RWPE2 (cell line): Measurements from ENCODE around the gene ENOPH1.

Experiments used
- ATAC-seq: fragments of 200-7000 bp; cut with Tn5 transposase; 3 replicates; pipeline ENCODE4 v1.9.1; 2021; ENCODE audit warnings: low read depth
- DNase-seq: peaks from one replicate; pipeline ENCODE4 v3.0.0-alpha.2; 2020; ENCODE audit warnings: low spot score
- H3K27ac ChIP-seq: fragments of 450-650 bp; 2 replicates; pipeline ENCODE4 v1.5.1; 2017; ENCODE audit warnings: mild to moderate bottlenecking; ENCODE audit not compliant: poor library complexity, severe bottlenecking
- H3K27me3 ChIP-seq: fragments of 250-450 bp; sonication (Bioruptor Pico); 2 replicates; pipeline ENCODE4 v1.5.1; 2021; ENCODE audit warnings: mild to moderate bottlenecking, moderate library complexity; ENCODE audit not compliant: insufficient read depth, poor library complexity, severe bottlenecking
- H3K36me3 ChIP-seq: fragments of 250-450 bp; sonication (Bioruptor Pico); 2 replicates; pipeline ENCODE4 v1.5.1; 2020; ENCODE audit warnings: low read depth, mild to moderate bottlenecking, moderate library complexity
- H3K4me1 ChIP-seq: fragments of 250-450 bp; sonication (Bioruptor Pico); 2 replicates; pipeline ENCODE4 v1.5.1; 2021; ENCODE audit warnings: mild to moderate bottlenecking, moderate library complexity; ENCODE audit not compliant: insufficient read depth, poor library complexity, severe bottlenecking
- H3K4me3 ChIP-seq: fragments of 250-450 bp; sonication (Bioruptor Pico); 2 replicates; pipeline ENCODE4 v1.5.1; 2021; ENCODE audit warnings: mild to moderate bottlenecking, moderate library complexity; ENCODE audit not compliant: severe bottlenecking
- H3K9me3 ChIP-seq: fragments of 250-450 bp; sonication (Bioruptor Pico); 2 replicates; pipeline ENCODE4 v1.5.1; 2021; ENCODE audit warnings: mild to moderate bottlenecking, moderate library complexity; ENCODE audit not compliant: severe bottlenecking
- CTCF ChIP-seq: fragments of 450-650 bp; IDR thresholded peaks from one replicate; pipeline ENCODE4 v1.5.1; 2017; ENCODE audit warnings: mild to moderate bottlenecking, moderate library complexity; ENCODE audit not compliant: poor library complexity, severe bottlenecking

ENOPH1 gene

GRCh38 chr4:82429728-82430192 lies 630 bp upstream of the ENOPH1 start:
- Histone ChIP-seq H3K27ac (peak overlapping the region; percentile 90), H3K27me3 (no peaks in the 10 kb centered on the region), H3K9me3 (no peaks in the 10 kb centered on the region), H3K4me3 (peak overlapping the region; percentile 75), H3K4me1 (peaks cover 43% of the 10 kb centered on the region), H3K36me3 (peaks cover 55% of the 10 kb centered on the region)
- peak; percentile 75 for TF ChIP-seq CTCF
- ATAC-seq (peak; percentile 2), DNase-seq (peak; percentile 72)

GRCh38 chr4:82430964-82431745 lies 765 bp downstream of the ENOPH1 start:
- Histone ChIP-seq H3K27ac (peak overlapping the region; percentile 90), H3K4me3 (peak overlapping the region; percentile 75), H3K9me3 (no peaks in the 10 kb centered on the region), H3K4me1 (peaks cover 32% of the 10 kb centered on the region), H3K36me3 (peaks cover 41% of the 10 kb centered on the region), H3K27me3 (no peaks in the 10 kb centered on the region)
- peak; percentile 61 for DNase-seq
- TF ChIP-seq CTCF, result no peak
- ATAC-seq, result peak; percentile 12

- Histone ChIP-seq H3K4me3 (peak overlapping the region; percentile 75), H3K27ac (peak overlapping the region; percentile 90), H3K27me3 (no peaks in the 10 kb centered on the region), H3K36me3 (peaks cover 34% of the 10 kb centered on the region), H3K9me3 (no peaks in the 10 kb centered on the region), H3K4me1 (peaks cover 27% of the 10 kb centered on the region)
- ATAC-seq (no peak), DNase-seq (no peak)
- no peak for TF ChIP-seq CTCF
These were observed 1.4 kb downstream of the ENOPH1 start for GRCh38 chr4:82431831-82432230.

GRCh38 chr4:82432596-82432995 lies 2.2 kb downstream of the ENOPH1 start:
- Histone ChIP-seq H3K27me3 (no peaks in the 10 kb centered on the region), H3K4me3 (no peak overlapping the region), H3K36me3 (peaks cover 26% of the 10 kb centered on the region), H3K27ac (no peak overlapping the region), H3K9me3 (no peaks in the 10 kb centered on the region), H3K4me1 (peaks cover 29% of the 10 kb centered on the region)
- DNase-seq (no peak), ATAC-seq (no peak)
- TF ChIP-seq CTCF, result no peak

- Histone ChIP-seq H3K9me3 (no peaks in the 10 kb centered on the region), H3K4me1 (peaks cover 38% of the 10 kb centered on the region), H3K27me3 (no peaks in the 10 kb centered on the region), H3K36me3 (peaks cover 23% of the 10 kb centered on the region), H3K4me3 (no peak overlapping the region), H3K27ac (no peak overlapping the region)
- DNase-seq (no peak), ATAC-seq (no peak)
- no peak for TF ChIP-seq CTCF
These were observed 3.4 kb downstream of the ENOPH1 start for GRCh38 chr4:82433791-82434190.
